ENCODE results near the gene SRPRA.

The SRPRA gene

GRCh38 chr11:126214441-126214840, 54.3 kb downstream of the SRPRA start:
- TF ChIP-seq EGR1 (IDR thresholded peaks at IDR 0.05) (no peak), TAF1 (IDR thresholded peaks at IDR 0.05; ENCODE audit: low read depth) (no peak), CREB1 (IDR thresholded peaks at IDR 0.05; ENCODE audit: low read depth) (no peak), FOXM1 (IDR thresholded peaks at IDR 0.05; ENCODE audit: borderline replicate concordance, low read depth) (no peak), RAD21 (IDR thresholded peaks at IDR 0.05; ENCODE audit: low read depth) (no peak), TEAD4 (IDR thresholded peaks at IDR 0.05) (no peak), ZBTB7A (IDR thresholded peaks at IDR 0.05; ENCODE audit: low read depth) (no peak), YY1 (IDR thresholded peaks at IDR 0.05; ENCODE audit: low read depth) (no peak), TCF12 (IDR thresholded peaks at IDR 0.05; ENCODE audit: low read depth) (no peak), CEBPB (IDR thresholded peaks at IDR 0.05) (no peak), EP300 (IDR thresholded peaks at IDR 0.05; ENCODE audit: borderline replicate concordance) (no peak), REST (IDR thresholded peaks at IDR 0.05; ENCODE audit: low read depth) (no peak), NFIC (IDR thresholded peaks at IDR 0.05) (no peak), MAX (IDR thresholded peaks at IDR 0.05) (no peak), USF1 (IDR thresholded peaks at IDR 0.05) (no peak)

Measured in Ishikawa (cell line).